Cardiac fibroblast (primary cell): ENCODE results near the gene SPAG16.

Experiments
- DNase-seq, 2 donors: peaks; one replicate each; pipeline versions ENCODE4 v3.0.0 to v3.0.0-alpha.2; 2010; ENCODE audit warnings: low read depth in 2 of 2
- H3K4me3 ChIP-seq, 2 donors: replicated peaks in 1 of 2; 1 replicate in 1 of 2; 2 replicates in 1 of 2; pipeline ENCODE4 v1.5.1; 2011; ENCODE audit warnings: low read depth in 2 of 2, low read length in 2 of 2, mild to moderate bottlenecking in 2 of 2, moderate library complexity in 1 of 2
- TF ChIP-seq, protein P1 (sequence below): IDR thresholded peaks from one replicate; pipeline ENCODE4 v1.5.1; 2011; ENCODE audit warnings: low read depth, mild to moderate bottlenecking, low read length, inconsistent platforms

Gene SPAG16

DNA sequence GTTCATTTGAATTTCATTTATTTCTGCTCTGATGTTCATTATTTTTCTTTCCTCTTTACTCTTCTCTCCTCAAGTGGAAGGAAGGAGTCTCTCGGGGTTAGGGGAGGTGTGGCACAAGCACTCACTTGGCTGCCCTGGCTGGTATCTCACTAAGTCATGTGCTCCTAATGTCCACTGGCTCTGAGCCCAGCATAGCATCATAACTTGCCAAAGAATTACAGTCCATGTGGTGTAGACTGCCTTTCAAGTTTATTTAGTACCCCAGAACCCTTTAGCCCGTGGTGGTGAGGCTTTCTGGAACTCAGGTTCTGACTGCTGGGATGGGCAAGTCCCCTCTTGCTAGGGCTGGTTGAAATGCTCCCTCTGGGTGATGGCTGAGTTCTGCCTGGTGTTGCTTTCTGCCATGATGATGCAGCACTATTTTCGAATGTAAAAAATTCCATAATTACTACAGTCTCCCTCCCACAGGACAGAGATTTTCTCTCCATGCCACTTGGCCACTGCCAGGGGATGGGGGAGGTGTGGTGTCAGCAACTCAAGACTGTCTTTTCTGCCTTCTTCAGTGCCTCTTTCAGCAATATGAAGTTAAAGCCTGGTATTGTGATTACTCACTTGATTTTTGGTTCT lies 22.2 kb downstream of the SPAG16 start:
- no peak overlapping the region for H3K4me3 ChIP-seq
- DNase-seq, result peak; percentile 76 to 90
- TF ChIP-seq, protein P1, sequence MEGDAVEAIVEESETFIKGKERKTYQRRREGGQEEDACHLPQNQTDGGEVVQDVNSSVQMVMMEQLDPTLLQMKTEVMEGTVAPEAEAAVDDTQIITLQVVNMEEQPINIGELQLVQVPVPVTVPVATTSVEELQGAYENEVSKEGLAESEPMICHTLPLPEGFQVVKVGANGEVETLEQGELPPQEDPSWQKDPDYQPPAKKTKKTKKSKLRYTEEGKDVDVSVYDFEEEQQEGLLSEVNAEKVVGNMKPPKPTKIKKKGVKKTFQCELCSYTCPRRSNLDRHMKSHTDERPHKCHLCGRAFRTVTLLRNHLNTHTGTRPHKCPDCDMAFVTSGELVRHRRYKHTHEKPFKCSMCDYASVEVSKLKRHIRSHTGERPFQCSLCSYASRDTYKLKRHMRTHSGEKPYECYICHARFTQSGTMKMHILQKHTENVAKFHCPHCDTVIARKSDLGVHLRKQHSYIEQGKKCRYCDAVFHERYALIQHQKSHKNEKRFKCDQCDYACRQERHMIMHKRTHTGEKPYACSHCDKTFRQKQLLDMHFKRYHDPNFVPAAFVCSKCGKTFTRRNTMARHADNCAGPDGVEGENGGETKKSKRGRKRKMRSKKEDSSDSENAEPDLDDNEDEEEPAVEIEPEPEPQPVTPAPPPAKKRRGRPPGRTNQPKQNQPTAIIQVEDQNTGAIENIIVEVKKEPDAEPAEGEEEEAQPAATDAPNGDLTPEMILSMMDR, result no peak

DNA sequence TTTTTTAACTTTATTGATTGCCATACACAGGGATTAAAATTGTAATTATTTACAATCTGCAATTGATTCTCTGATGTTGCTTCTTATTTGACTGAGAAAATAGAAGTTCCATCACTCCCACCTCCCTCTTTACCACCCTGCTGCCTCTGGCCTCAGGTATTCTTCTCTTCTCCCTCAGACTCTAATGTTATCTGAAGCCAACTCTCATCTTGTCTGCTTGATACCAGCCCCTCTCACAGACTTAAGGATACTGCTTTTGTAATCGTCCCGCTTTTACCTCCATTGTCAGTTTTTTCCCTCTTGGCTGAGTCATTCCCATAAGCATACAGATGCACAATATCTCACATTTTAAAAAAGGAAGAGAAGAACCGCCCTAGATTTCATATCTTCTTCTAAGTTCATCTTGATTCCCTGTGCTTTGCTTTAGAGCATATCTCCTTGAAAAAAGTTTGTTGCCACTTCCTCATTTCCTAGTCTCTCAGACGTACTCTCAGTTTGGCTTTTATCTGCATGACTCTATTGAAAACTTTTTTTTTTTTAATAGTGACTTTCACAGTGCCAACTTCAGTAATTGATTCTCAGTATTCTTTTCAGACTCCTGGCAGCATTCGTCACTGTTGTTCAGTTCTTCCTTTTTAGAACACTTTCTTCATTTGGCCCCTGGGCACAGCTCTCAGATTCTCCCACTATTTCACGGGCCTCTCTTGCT lies 31.1 kb downstream of the SPAG16 start:
- no peak overlapping the region for H3K4me3 ChIP-seq
- DNase-seq, result no peak
- TF ChIP-seq, protein P1, result no peak

DNA sequence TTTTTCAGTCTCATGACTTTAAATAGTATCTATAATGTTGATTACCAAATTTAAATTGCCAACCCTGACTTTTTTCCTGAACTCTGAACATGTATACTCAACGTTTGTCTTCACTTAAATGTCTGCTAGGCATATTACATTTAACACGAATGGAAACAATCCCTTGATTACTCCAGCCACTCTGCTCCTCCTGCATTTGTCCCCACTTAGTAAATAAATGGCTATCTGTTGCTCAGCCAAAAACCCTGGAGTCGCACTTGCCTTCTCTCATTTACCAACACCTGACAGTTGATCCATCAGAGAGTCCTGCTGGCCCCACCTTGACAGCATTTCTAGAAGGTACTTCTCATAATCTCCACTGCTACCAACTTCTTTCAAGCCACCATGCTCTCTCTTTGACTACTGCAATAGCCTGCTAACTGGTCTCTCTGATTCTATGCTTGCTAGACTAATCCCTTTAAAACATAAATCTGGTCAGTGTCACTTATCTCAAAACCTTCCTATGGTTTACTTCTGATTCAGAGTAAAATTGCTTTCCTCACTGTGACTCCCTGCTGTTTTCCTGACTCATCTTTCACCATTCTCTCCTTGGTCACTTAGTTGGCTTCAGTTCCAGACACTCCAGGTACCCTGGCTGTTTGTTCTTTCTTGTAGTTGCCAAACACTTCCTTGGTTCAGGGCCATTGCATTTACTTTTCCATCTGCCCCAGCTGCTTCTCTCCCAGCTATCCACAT lies 31.9 kb downstream of the SPAG16 start:
- DNase-seq, result peak; percentile 5 to 46
- no peak overlapping the region for H3K4me3 ChIP-seq
- TF ChIP-seq, protein P1, result no peak

DNA sequence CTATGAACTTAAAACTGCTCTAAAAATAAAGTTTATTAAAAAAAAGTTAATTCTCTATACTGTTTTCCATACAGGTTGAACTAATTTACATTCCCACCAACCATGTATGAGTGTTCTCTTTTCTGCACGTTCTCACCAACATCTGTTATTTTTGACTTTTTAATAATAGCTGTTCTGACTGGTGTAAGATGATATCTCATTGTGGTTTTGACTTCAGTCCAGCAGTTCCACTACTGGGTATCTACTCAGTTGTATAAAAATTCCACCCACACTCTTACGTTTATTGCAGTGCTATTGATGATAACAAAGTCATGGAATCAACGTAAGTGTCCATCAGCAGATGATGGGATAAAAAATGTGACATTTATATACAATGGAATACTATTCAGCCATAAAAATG lies 33.7 kb downstream of the SPAG16 start:
- H3K4me3 ChIP-seq, result no peak overlapping the region
- DNase-seq, result peak; percentile 48 to 67
- TF ChIP-seq, protein P1, result no peak

DNA sequence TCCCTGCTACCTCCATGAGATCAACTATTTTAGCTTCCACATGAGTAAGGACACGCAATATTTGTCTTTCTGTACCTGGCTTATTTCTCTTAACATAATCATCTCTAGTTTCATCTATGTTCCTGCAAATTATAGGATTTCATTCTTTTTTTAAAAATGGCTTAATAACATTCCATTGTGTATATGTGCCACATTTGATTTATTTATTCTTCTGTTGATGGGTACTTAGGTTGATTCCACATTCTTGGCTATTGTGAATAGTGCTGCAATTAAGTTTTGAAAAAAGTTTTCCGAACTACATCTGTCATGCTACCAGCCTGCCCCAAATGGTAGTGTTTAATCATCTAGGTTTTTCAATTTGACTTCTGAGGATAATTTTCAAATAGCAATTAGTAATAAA lies 36.3 kb downstream of the SPAG16 start:
- no peak overlapping the region for H3K4me3 ChIP-seq
- no peak for DNase-seq
- TF ChIP-seq, protein P1, result no peak

DNA sequence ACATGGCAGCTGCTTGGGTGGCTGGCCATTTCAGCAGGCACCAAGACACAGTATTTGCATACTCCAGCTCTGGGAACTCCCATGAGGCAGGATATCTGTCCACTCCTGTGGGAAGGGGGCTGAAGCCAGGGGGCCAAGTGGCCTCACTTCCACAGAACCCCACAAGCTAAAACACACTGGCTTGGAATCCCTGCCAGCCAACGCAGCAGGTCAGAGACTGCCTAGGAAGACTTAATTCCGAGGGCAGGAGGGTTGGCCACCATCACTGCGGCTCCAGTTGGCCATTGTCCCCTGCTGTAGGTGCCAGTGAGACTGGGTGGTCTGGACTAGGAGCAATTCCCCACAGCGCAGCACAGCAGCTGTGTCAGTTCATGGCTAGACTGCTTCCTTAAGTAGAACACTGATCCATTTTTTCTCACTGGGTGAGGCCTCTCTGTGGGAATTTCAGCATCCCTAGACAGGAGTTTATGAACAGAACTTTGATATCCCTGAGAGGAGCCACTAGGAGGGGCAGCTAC lies 52.0 kb downstream of the SPAG16 start:
- no peak for DNase-seq
- TF ChIP-seq, protein P1, result no peak
- H3K4me3 ChIP-seq, result no peak overlapping the region
